Measurements from ENCODE around the gene PTPRG.

The PTPRG gene

GRCh38 chr3:61943975-61944374 is 382.6 kb downstream of the PTPRG start:
- no peak for DNase-seq

- DNase-seq: no peak
Measured at GRCh38 chr3:61944726-61945125, 383.4 kb downstream of the PTPRG start.

DNA sequence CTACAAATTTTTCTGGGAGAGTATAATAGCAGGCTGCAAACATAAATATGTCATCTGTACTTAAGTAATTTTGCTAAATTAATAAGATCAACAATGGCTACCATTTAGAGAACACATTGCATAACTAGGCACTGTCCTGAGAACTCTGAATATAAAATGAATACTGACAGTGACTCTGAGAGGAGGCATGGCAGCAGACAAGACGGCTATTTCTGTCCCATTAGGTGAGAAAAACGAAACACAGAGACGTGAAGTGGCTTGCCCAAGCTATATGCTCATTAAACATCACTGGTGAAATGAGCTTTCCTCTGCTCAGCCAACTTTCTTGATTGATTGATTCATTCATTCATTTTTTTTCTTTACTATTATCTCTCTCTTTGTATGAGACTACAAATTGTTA is 384.3 kb downstream of the PTPRG start:
- no peak for DNase-seq

DNA sequence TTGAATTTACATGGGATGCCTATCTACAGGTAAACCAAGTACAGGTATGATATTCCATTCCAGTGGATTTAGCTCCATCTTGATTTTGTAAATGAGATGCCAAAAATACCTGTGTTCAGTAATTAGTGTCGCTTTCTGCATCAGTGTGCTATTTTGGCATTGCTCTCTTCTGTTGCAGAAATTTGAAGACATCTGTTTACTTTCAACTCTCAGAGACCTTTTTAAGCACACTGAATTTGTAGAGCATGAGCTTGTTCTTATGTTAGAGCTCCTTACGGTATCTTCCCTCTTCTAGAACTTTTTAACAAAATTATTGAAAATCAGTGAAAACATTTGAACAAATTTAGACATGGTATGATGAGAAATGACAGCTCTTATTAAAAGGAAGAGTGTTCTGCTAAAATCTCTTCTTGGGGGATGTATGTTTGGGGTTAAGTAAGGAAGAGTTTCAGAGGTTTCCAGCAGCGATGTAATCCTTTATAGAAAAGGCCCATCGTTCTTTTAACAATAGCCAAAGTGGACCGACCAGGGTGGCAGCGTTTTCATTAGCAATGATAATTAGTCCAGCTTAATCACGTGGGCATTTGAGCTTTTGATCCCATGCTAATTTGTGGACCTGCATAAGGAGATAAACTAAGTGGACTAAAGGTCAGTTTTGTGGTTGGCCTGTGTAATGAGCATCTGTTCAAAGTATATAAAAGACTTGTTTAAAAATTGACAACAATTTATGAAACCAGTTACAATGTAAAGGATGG is 385.4 kb downstream of the PTPRG start:
- DNase-seq: no peak

DNA sequence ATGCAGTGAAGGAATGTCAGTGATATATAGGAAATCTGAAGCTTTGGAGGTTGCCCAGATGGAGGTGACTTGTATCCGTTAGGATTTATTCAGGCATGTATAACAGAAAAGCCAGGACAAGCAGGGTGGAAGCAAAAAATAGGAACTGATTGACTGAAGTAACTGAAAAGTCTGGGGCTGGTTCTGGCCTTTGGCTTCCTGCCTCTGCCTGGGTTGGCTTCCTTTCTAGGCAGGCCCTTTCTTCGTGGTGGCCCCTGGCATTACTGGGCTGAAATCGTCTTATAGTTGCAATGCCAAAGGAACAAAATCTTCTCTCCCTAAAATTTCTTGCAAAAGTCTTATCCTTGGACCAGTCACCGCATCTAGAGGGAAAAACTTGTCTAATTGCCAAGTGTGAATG is 386.1 kb downstream of the PTPRG start:
- no peak for DNase-seq

- DNase-seq: no peak
Measured at GRCh38 chr3:61948699-61949305, 387.4 kb downstream of the PTPRG start.

DNA sequence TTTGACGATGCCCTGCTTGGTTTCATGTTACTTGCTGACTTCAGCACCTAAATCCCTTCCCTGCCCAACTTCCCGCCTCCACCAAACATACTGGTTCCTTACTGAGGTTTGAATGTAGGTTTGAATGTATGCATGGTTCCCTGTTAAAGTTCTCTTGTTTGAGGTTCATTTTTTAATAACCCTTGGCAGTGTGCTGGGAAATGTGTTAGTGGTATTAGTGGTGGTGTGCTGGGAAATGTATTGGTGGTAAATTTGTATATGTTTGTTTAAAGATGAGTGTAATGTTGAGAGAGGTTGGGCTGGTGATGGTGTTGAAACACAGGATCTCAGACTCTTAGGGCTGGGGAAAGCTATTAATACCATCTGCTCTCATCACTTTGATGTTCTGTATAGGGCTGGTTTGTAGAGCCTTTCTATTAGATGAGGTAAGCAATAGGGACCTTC is 392.7 kb downstream of the PTPRG start:
- no peak for DNase-seq

GRCh38 chr3:61955483-61955882 is 394.1 kb downstream of the PTPRG start:
- DNase-seq: no peak

GRCh38 chr3:61956236-61956635 is 394.9 kb downstream of the PTPRG start:
- no peak for DNase-seq

DNA sequence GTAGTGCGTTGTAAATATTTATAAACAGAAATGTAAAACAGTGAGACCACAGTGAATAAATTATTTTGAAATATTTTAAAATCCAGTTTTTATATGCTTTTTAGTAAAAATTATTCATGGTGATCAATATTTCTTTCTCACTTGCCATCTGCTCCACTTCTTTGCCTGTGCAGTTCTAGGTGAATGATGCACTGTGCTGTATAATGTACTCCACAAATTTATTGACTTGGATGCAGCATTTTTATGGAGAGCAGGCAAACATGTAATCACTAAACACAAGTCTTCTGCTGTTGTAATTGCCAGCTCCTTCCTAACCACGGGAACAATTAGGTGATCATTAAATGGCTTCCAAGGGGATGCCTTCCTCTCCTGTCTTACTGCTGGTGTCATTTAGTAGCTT is 395.9 kb downstream of the PTPRG start:
- no peak for DNase-seq

DNA sequence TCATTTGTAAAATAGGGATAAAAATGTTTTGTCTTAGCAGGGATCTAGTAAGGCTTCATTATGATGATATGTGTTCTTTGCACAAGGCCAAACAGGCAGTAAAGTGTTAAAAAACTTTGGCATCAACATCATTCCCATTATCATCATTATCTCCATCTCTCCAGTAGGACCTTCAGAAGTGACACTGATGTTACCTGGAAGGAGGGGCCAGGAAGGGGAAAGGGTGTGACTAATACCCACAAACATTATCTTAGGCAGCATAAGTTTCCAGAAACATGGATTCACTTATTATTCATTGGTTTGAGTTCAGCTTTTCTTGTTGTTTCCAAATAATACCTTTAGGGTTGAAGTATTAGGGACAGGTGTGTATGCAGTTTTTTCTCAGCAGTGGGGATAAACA is 399.6 kb downstream of the PTPRG start:
- no peak for DNase-seq

GRCh38 chr3:61961900-61962299 is 400.5 kb downstream of the PTPRG start:
- no peak for DNase-seq

GRCh38 chr3:61964566-61964965 is 403.2 kb downstream of the PTPRG start:
- DNase-seq: no peak

- DNase-seq: no peak
Measured at GRCh38 chr3:61965770-61966131, 404.4 kb downstream of the PTPRG start.

- DNase-seq: no peak
Measured at GRCh38 chr3:61966200-61966599, 404.8 kb downstream of the PTPRG start.

DNA sequence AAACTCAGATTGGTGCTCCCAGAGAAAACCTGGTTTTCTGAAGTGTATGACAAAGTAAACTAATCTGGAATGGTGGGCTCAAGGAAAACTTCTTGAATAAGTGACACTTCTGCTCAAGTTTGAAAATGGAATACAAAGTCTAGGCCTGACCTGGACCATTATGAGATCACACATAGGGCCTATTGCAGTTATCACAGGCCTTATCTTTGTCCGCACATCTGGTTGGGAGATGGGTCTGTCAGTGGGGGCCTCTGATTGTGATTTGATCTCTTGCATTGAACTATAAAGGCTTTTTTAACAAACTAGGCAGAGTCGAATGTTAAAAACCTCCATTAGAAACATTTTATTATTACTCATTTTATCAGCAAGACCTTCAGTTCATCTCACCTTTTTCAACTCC is 405.6 kb downstream of the PTPRG start:
- DNase-seq: no peak

DNA sequence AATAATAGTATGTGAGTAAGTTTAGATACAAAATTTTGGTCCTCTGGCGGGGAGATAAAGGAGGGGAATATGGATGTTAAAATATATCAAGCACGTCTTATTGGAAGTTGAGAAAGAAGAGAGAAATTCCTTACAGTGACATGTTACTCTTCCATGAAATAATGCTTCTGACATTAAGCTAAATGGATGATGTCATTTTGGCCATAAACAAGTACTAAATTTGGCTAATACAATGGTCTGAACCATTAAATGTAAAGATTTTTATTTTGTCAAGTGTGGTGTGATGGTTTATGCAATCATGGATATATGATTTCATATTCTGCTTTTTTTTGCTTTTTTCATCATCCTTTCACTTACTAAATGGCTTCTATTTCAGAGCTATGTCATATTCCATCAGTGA is 406.6 kb downstream of the PTPRG start:
- DNase-seq: no peak

DNA sequence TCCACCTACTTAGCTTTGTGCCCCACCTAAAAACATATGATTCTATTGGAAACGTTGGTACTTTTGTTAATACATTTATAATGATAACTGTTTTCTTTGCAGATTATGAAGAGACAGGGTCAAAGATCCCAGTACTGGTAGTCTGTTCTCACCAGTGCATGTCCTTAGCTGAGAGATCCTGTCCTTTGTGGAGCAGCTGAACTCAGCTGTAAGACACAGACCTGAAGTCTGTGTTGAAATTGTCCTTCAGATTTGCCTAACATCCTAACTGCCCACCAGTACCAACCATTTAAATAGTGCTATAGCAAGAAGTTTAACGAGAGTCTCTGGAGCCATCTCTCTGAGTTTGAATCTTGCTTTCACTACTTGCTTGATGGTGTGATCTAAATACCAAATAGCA is 413.3 kb downstream of the PTPRG start:
- no peak for DNase-seq

DNA sequence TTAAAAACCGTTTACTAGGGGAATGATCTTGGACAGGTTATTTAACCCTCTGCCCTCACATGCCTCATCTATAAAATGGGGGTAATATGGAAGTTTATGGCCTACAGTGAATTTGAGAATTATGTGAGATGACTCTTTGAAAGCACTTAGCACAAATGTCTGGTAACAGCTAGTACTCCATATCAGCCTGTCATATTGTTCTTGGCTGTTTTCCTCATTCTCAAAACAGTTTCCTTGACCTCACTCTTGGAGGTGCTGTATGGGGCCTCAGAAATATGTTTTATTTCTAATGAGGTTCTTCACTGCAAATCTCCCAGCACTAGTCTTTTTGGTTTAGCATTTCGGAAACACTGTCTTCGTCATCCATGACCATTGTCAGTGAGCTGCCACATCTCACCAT is 413.8 kb downstream of the PTPRG start:
- DNase-seq: no peak

DNA sequence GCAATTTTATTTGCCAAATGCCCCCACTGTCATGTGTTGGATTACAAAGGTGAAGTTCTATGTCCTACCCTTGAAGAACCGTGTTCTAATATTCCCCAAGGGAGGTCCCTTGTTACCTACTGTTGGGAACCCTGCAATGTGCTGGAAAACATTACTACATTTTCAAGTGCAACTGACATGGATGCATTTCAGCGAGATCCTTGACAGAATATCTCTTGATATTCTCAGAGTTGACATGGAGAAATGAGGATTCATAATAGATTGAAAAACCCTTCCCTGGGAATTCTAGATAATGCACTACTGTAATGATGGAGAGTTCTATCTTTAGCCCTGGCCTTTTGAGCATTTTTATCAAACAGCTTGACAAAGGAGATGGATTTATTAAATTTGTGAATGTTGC is 414.6 kb downstream of the PTPRG start:
- no peak for DNase-seq

- DNase-seq: no peak
Measured at GRCh38 chr3:61978460-61979419, 417.4 kb downstream of the PTPRG start.

GRCh38 chr3:61979638-61980037 is 418.3 kb downstream of the PTPRG start:
- no peak for DNase-seq

DNA sequence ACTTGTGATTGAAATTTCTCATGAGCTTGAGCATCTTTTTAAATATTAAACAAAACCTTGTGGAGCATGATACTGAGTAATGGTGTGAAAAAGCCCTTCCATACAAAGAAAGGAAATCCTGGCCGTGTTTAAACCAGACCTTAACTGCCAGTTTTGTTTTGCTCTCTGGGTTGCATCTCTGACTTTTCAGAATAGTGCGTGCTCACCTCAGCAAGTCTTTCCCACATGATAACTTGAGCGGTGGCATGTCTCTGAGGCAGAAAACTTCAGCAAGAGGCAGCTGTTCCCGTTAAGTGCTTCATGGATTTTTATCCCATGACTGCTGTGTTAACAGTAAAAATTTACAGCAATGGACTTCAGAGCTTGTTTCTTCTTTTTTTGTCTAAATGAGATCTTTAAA is 418.7 kb downstream of the PTPRG start:
- DNase-seq: no peak

DNA sequence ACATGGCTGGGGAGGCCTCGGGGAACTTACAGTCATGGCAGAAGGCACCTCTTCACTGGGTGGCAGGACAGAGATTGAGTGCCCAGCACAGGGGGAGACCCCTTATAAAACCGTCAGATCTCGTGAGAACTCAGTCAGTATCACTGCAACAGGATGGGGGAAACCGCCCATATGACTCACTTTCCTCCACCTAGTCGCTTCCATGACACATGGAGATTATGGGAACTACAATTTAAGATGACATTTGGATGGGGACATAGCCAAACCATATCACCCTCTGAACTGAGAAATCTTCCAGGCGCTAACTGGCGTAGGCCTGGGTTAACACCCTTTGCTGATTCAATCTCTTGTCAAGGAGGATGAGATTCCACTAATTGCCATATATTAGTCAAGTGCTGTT is 419.7 kb downstream of the PTPRG start:
- DNase-seq: no peak

Measured in CD4-positive, alpha-beta T cell treated with Interleukin-12 subunit alpha and Interleukin-12 subunit beta, for 1 hour (primary cell).